Ovary (tissue), 3 donors: ENCODE measurements around the gene OR6V1.

Source experiments
- CTCF ChIP-seq, 3 donors: fragments of 450-650 bp in 2 of 3; fragments of 200-600 bp in 1 of 3; IDR thresholded peaks; one replicate each; pipeline versions ENCODE4 v1.5.1 to v1.8.0; 2016 to 2022; ENCODE audit warnings: antibody characterized with exemption in 3 of 3, mild to moderate bottlenecking in 1 of 3
- POLR2A ChIP-seq: fragments of 450-650 bp; IDR thresholded peaks from one replicate; pipeline ENCODE4 v1.6.1; 2017; ENCODE audit warnings: antibody characterized with exemption, mild to moderate bottlenecking, moderate library complexity
- donor health status: DM: no; HTN: no; CAD: no.

GRCh38 chr7:143047326-143047725 is 4.8 kb upstream of the OR6V1 start:
- TF ChIP-seq POLR2A (no peak), CTCF (IDR thresholded peaks at IDR 0.05) (no peak)
